ENCODE data around the gene ZFHX3. TPM values are rescaled to one million over a fixed set of nuclear protein-coding genes. Genes with fewer than 3 reads are reported as not detected.

Gene ZFHX3
- polyA plus RNA-seq, 1 donor from 2014 or later, result 26.4 TPM

DNA sequence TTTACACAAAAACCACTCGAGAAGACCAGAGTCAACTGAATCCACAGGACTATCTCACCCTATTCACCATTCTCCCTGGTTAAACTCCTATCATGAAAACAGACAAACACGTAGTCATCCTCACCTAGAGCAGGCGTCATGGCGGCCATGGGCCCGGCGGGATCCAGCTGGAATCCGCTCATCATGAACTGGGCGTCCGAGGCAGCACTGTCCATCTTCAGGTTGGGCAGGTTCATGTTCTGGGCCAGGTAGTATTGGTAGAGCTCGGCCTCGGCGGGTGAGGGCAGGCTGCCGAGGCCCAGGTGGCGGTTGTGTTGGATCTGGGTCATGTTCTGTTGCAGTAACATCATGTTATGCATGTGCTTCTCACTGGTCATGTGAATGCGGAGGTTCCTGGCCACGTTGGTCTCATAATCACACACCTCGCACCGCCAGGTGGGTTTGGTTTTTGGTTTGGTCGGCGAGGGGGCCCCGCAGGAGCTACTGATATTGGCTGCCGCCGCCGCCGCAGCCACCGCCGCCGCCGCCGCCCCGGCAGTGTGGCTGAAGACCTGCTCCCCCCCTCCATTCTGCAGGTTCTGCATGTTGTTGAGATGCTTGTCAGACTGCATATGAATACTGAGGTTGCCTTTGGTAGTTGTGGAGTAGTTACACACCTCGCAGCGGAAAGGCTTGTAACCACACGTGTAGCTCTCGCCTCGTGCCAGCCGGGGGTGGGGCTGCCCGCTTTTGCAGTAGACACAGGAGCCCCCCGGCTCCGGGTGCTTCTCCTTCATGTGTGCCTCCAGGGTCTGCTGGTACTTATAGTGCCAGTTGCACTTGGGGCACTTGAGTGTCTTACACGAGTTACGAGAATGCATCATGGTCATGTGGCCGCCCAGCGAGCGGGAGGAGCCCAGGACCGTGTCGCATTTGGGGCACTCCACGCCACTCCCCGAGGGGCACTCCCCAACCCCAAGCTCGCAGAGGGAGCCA lies 90.3 kb downstream of the ZFHX3 start:
- Histone ChIP-seq H2AFZ (ENCODE audit: low read depth, low read length) (no peak overlapping the region), H3F3A (ENCODE audit: insufficient read depth, low read length, poor library complexity, severe bottlenecking) (peaks cover 3% of the 10 kb centered on the region), H4K20me1 (ENCODE audit: insufficient read depth) (peaks cover 97% of the 10 kb centered on the region), H3K9me2 (ENCODE audit: insufficient read depth, low read length) (no peaks in the 10 kb centered on the region), H3K27ac (ENCODE audit: low read length) (no peak overlapping the region), H3K79me2 (replicated peaks; ENCODE audit: insufficient read depth, low read length) (peaks cover 98% of the 10 kb centered on the region), H3K9me3 (ENCODE audit: low read length) (no peaks in the 10 kb centered on the region), H3K4me3 (ENCODE audit: low read length) (no peak overlapping the region), H3K9ac (ENCODE audit: low read length) (no peak overlapping the region), H3K27me3 (ENCODE audit: insufficient read depth, low read depth, low read length) (no peaks in the 10 kb centered on the region), H3K36me3 (ENCODE audit: insufficient read depth, low read length) (peaks cover 32% of the 10 kb centered on the region), H3K4me2 (ENCODE audit: low read length) (no peak overlapping the region)
- TF ChIP-seq, protein P1, sequence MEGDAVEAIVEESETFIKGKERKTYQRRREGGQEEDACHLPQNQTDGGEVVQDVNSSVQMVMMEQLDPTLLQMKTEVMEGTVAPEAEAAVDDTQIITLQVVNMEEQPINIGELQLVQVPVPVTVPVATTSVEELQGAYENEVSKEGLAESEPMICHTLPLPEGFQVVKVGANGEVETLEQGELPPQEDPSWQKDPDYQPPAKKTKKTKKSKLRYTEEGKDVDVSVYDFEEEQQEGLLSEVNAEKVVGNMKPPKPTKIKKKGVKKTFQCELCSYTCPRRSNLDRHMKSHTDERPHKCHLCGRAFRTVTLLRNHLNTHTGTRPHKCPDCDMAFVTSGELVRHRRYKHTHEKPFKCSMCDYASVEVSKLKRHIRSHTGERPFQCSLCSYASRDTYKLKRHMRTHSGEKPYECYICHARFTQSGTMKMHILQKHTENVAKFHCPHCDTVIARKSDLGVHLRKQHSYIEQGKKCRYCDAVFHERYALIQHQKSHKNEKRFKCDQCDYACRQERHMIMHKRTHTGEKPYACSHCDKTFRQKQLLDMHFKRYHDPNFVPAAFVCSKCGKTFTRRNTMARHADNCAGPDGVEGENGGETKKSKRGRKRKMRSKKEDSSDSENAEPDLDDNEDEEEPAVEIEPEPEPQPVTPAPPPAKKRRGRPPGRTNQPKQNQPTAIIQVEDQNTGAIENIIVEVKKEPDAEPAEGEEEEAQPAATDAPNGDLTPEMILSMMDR (IDR thresholded peaks at IDR 0.05; ENCODE audit: poor library complexity, severe bottlenecking), result no peak
- TF ChIP-seq POLR2AphosphoS5 (IDR thresholded peaks at IDR 0.05) (peak; percentile 24), EZH2 (IDR thresholded peaks at IDR 0.05; ENCODE audit: borderline replicate concordance, insufficient read depth, low read length, poor library complexity, severe bottlenecking) (no peak), EP300 (conservative IDR thresholded peaks at IDR 0.05; ENCODE audit: poor library complexity, severe bottlenecking) (no peak)

DNA sequence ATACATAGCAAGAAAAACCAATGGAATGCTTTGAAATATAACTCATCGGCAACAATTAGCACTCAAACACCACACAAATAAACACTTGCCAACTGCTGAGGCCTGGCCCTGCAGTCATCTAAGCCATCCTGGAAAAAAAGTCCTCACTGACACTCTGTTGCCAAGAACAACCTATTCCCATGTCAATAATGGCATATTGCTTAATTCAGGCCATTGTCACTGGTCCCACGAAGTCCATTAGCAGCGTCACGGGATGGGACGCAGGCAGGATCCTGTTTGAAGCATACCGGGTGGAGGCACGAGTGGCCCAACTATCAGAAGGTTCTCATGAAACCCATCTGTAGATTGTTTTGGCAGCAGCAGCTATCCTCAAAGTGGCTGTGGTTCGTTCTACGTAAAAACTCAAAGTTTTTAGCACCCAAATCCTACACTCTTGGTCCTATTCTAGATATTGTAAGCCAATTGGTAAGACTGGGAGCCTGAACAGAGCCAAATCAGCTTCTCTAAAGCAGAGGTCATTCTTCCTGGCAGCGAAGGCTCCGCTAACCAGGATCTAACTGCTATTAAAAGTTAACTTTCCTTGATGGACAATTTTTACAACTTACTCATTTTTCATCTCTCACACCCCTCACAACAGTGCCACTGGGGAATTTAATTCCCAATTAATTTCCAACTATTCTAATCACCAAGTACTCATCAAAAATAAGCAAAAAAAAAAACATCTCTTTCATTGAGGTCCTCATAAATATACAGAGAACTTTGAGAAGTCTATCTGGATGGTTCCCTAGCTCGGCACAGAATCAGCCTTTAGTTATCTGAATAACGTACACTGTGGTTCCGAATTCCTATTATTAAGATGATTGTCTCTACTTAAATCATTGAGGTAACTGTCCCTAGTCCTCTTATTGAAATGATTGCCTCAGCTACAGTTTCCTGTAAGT lies 91.5 kb downstream of the ZFHX3 start:
- Histone ChIP-seq H4K20me1 (ENCODE audit: insufficient read depth) (peaks cover 97% of the 10 kb centered on the region), H3K9me2 (ENCODE audit: insufficient read depth, low read length) (no peaks in the 10 kb centered on the region), H2AFZ (ENCODE audit: low read depth, low read length) (no peak overlapping the region), H3K4me3 (ENCODE audit: low read length) (no peak overlapping the region), H3K9me3 (ENCODE audit: low read length) (no peaks in the 10 kb centered on the region), H3K4me2 (ENCODE audit: low read length) (no peak overlapping the region), H3F3A (ENCODE audit: insufficient read depth, low read length, poor library complexity, severe bottlenecking) (peaks cover 3% of the 10 kb centered on the region), H3K27ac (ENCODE audit: low read length) (no peak overlapping the region), H3K9ac (ENCODE audit: low read length) (no peak overlapping the region), H3K27me3 (ENCODE audit: insufficient read depth, low read depth, low read length) (no peaks in the 10 kb centered on the region), H3K79me2 (replicated peaks; ENCODE audit: insufficient read depth, low read length) (peaks cover 98% of the 10 kb centered on the region), H3K36me3 (ENCODE audit: insufficient read depth, low read length) (peaks cover 32% of the 10 kb centered on the region)
- TF ChIP-seq EP300 (conservative IDR thresholded peaks at IDR 0.05; ENCODE audit: poor library complexity, severe bottlenecking) (no peak), TAF1 (IDR thresholded peaks at IDR 0.05; ENCODE audit: low read depth) (no peak), RAD21 (conservative IDR thresholded peaks at IDR 0.05) (no peak), EZH2 (IDR thresholded peaks at IDR 0.05; ENCODE audit: borderline replicate concordance, insufficient read depth, low read length, poor library complexity, severe bottlenecking) (no peak), MXI1 (conservative IDR thresholded peaks at IDR 0.05; ENCODE audit: poor library complexity, severe bottlenecking) (no peak)
- TF ChIP-seq, protein P1 (IDR thresholded peaks at IDR 0.05; ENCODE audit: poor library complexity, severe bottlenecking), result no peak
- TF ChIP-seq, protein P2, sequence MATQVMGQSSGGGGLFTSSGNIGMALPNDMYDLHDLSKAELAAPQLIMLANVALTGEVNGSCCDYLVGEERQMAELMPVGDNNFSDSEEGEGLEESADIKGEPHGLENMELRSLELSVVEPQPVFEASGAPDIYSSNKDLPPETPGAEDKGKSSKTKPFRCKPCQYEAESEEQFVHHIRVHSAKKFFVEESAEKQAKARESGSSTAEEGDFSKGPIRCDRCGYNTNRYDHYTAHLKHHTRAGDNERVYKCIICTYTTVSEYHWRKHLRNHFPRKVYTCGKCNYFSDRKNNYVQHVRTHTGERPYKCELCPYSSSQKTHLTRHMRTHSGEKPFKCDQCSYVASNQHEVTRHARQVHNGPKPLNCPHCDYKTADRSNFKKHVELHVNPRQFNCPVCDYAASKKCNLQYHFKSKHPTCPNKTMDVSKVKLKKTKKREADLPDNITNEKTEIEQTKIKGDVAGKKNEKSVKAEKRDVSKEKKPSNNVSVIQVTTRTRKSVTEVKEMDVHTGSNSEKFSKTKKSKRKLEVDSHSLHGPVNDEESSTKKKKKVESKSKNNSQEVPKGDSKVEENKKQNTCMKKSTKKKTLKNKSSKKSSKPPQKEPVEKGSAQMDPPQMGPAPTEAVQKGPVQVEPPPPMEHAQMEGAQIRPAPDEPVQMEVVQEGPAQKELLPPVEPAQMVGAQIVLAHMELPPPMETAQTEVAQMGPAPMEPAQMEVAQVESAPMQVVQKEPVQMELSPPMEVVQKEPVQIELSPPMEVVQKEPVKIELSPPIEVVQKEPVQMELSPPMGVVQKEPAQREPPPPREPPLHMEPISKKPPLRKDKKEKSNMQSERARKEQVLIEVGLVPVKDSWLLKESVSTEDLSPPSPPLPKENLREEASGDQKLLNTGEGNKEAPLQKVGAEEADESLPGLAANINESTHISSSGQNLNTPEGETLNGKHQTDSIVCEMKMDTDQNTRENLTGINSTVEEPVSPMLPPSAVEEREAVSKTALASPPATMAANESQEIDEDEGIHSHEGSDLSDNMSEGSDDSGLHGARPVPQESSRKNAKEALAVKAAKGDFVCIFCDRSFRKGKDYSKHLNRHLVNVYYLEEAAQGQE (IDR thresholded peaks at IDR 0.05; ENCODE audit: borderline replicate concordance), result no peak

All from neural cell (in vitro differentiated cells).